ENCODE data around the gene NPAS3.

Gene NPAS3

DNA sequence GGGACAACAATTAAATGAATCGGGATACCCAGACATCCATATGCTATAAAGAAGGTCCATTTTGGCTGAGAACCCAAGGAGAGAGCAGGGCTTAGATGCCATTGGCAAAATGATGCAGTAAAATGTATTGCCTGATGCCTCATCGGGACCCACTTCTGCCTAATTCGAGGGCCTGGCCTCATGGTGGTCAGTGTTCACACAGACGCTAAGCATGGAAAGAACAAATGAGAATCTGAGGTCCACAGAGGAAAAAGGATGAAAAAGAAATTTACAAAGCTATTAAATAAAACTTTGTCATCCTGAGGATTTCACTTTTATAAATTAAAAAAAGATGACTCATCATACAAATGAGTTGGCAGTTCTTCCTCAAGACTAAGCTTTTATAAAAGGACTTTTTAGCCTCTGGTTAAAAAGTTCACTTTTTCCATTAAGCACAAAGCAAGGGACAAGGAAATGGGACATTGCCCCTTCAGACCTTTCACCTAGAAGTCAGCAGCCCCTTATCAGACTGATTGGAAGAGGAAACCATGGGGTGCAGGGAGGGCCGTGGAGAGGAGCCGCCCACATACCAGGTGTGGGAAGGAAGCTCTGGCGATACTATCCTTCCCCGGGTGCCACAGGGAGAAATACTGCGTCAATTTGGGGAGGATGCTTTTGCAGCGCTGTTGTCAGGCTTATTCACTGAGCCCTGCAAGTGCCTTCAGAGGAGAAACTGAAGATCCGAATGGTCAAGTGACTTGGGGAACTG is 836.2 kb downstream of the NPAS3 start:
- no peaks in the 10 kb centered on the region for H3K36me3 ChIP-seq (ENCODE audit: insufficient read depth)
- no peak overlapping the region for H2AFZ ChIP-seq (ENCODE audit: low read depth)
- no peak overlapping the region for H3K4me3 ChIP-seq (IDR thresholded peaks at IDR 0.05; ENCODE audit: insufficient read depth, low read depth, low read length)
- H3K79me2 ChIP-seq (ENCODE audit: insufficient read depth, low read depth), result no peaks in the 10 kb centered on the region
- no peak overlapping the region for H3K4me2 ChIP-seq
- no peaks in the 10 kb centered on the region for H4K20me1 ChIP-seq (ENCODE audit: insufficient read depth)
- no peak overlapping the region for H3K9ac ChIP-seq
- no peaks in the 10 kb centered on the region for H3K27me3 ChIP-seq (ENCODE audit: insufficient read depth, low read depth)
- TF ChIP-seq, protein P1, sequence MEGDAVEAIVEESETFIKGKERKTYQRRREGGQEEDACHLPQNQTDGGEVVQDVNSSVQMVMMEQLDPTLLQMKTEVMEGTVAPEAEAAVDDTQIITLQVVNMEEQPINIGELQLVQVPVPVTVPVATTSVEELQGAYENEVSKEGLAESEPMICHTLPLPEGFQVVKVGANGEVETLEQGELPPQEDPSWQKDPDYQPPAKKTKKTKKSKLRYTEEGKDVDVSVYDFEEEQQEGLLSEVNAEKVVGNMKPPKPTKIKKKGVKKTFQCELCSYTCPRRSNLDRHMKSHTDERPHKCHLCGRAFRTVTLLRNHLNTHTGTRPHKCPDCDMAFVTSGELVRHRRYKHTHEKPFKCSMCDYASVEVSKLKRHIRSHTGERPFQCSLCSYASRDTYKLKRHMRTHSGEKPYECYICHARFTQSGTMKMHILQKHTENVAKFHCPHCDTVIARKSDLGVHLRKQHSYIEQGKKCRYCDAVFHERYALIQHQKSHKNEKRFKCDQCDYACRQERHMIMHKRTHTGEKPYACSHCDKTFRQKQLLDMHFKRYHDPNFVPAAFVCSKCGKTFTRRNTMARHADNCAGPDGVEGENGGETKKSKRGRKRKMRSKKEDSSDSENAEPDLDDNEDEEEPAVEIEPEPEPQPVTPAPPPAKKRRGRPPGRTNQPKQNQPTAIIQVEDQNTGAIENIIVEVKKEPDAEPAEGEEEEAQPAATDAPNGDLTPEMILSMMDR (conservative IDR thresholded peaks at IDR 0.05; ENCODE audit: low read depth, low read length), result no peak
- H3K4me1 ChIP-seq (ENCODE audit: low read depth, poor library complexity, severe bottlenecking), result no peaks in the 10 kb centered on the region
- no peak overlapping the region for H3K27ac ChIP-seq

DNA sequence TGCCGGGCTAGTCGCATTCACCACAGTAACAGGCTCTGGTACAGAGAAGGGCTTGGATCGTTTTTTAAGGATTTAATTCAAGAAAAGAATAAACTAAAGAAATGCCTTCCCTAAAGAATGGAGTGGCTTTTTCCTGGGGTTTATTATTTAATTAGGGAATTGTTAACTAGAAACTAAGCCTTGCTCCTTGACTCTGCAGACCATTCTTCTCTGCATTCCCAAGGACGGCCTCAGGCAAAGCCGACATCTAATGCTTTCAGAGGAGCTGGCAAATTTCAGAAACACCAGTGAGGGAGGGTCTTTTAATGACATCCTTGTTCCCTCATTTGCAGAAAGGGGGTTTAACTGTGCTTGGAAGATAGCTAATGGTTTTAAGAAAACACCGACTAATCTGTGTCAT is 838.2 kb downstream of the NPAS3 start:
- no peak overlapping the region for H3K4me3 ChIP-seq (IDR thresholded peaks at IDR 0.05; ENCODE audit: insufficient read depth, low read depth, low read length)
- TF ChIP-seq, protein P1 (conservative IDR thresholded peaks at IDR 0.05; ENCODE audit: low read depth, low read length), result no peak

DNA sequence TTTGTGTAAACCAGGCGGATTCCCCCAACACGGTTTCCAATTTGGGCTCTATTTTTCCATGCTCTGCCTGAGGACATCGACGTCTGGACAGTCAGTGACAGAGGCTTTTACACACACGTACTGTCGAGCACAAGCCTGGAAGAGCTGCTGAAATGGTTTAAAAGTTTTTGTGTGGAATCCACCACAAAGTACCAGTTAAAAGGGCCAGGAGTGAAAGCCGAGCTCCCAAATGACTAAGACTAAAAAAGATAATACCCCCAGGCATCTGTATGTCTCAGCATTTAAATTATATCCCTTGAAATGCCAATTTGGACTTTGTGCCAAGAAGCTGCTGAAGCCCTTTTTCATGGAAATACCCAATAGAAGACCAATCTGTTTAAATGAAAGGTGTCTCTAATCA is 839.0 kb downstream of the NPAS3 start:
- H3K27ac ChIP-seq, result no peak overlapping the region
- H3K4me1 ChIP-seq (ENCODE audit: low read depth, poor library complexity, severe bottlenecking), result no peaks in the 10 kb centered on the region
- no peak overlapping the region for H3K4me3 ChIP-seq (IDR thresholded peaks at IDR 0.05; ENCODE audit: insufficient read depth, low read depth, low read length)
- H3K79me2 ChIP-seq (ENCODE audit: insufficient read depth, low read depth), result no peaks in the 10 kb centered on the region
- H4K20me1 ChIP-seq (ENCODE audit: insufficient read depth), result no peaks in the 10 kb centered on the region
- H3K27me3 ChIP-seq (ENCODE audit: insufficient read depth, low read depth), result no peaks in the 10 kb centered on the region
- H2AFZ ChIP-seq (ENCODE audit: low read depth), result no peak overlapping the region
- H3K9ac ChIP-seq, result no peak overlapping the region
- H3K36me3 ChIP-seq (ENCODE audit: insufficient read depth), result no peaks in the 10 kb centered on the region
- H3K4me2 ChIP-seq, result no peak overlapping the region
- TF ChIP-seq, protein P1 (conservative IDR thresholded peaks at IDR 0.05; ENCODE audit: low read depth, low read length), result no peak

More for the DNA sequence above, 838.2 kb downstream of the NPAS3 start:
- Histone ChIP-seq H3K36me3 (ENCODE audit: insufficient read depth) (no peaks in the 10 kb centered on the region), H3K4me2 (no peak overlapping the region), H3K9ac (no peak overlapping the region), H3K4me1 (ENCODE audit: low read depth, poor library complexity, severe bottlenecking) (no peaks in the 10 kb centered on the region), H3K79me2 (ENCODE audit: insufficient read depth, low read depth) (no peaks in the 10 kb centered on the region), H3K27ac (no peak overlapping the region), H2AFZ (ENCODE audit: low read depth) (no peak overlapping the region), H3K27me3 (ENCODE audit: insufficient read depth, low read depth) (no peaks in the 10 kb centered on the region), H4K20me1 (ENCODE audit: insufficient read depth) (no peaks in the 10 kb centered on the region)

DNA sequence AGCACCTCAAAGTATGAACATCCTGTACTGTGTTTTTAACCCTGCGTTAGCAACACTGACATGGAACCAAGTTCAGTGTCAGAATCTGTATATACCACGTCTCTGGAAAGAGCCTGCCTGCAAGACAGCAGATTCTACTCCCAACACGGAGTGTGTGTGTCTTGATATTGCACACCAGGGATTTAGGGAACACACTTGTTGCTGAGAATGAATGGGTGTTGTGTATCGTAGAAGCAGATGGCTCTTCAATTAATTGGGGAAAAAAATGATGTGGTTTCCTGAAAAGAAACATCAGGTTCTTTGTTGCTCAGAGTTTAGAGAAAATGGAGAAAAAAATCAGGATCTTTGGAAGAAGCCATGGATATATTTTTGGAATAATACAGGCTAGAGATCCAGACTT is 841.4 kb downstream of the NPAS3 start:
- no peak overlapping the region for H3K4me3 ChIP-seq (IDR thresholded peaks at IDR 0.05; ENCODE audit: insufficient read depth, low read depth, low read length)
- H2AFZ ChIP-seq (ENCODE audit: low read depth), result no peak overlapping the region
- no peak overlapping the region for H3K27ac ChIP-seq
- H3K4me2 ChIP-seq, result no peak overlapping the region
- TF ChIP-seq, protein P1 (conservative IDR thresholded peaks at IDR 0.05; ENCODE audit: low read depth, low read length), result no peak
- H3K27me3 ChIP-seq (ENCODE audit: insufficient read depth, low read depth), result no peaks in the 10 kb centered on the region
- no peak overlapping the region for H3K9ac ChIP-seq
- H3K79me2 ChIP-seq (ENCODE audit: insufficient read depth, low read depth), result no peaks in the 10 kb centered on the region
- no peaks in the 10 kb centered on the region for H3K4me1 ChIP-seq (ENCODE audit: low read depth, poor library complexity, severe bottlenecking)
- no peaks in the 10 kb centered on the region for H3K36me3 ChIP-seq (ENCODE audit: insufficient read depth)
- no peaks in the 10 kb centered on the region for H4K20me1 ChIP-seq (ENCODE audit: insufficient read depth)
